B cell (primary cell): ENCODE results near the gene SMIM41. TPM values are rescaled to one million over a fixed set of nuclear protein-coding genes. Genes with fewer than 3 reads are reported as not detected.

Experiments
- ATAC-seq: fragments of 200-7000 bp; cut with Tn5 transposase; one replicate; pipeline ENCODE4 v1.10.0; 2021; ENCODE audit warnings: low read depth, mild to moderate bottlenecking, moderate number of reproducible peaks, moderate library complexity
- CTCF ChIA-PET: fragments of 350-600 bp; sonication (Branson Sonifier 250); formaldehyde crosslinking; loops from one replicate; lab custom pipeline; 2021; ENCODE audit warnings: antibody characterized with exemption, inconsistent platforms; lab: Charles Lee
- POLR2A ChIA-PET: fragments of 350-600 bp; sonication (Branson Sonifier 250); formaldehyde crosslinking; loops from one replicate; lab custom pipeline; 2021; ENCODE audit warnings: antibody characterized with exemption; lab: Charles Lee
- DNase-seq: peaks from one replicate; pipeline ENCODE4 v3.0.0; 2013
- H2AFZ ChIP-seq: 2 replicates; pipeline ENCODE4 v1.6.1; 2012; ENCODE audit warnings: mild to moderate bottlenecking, low read depth, low read length; ENCODE audit not compliant: insufficient read depth, poor library complexity, severe bottlenecking
- H3K27ac ChIP-seq, 2 donors: 1 replicate in 1 of 2; 2 replicates in 1 of 2; pipeline ENCODE4 v1.5.1; 2012 to 2013; ENCODE audit warnings: low read length in 2 of 2, mild to moderate bottlenecking in 2 of 2, moderate library complexity in 1 of 2
- H3K27me3 ChIP-seq, 4 experiments: fragments of 200-600 bp in 1 of 4; sonication (generic) in 1 of 4; replicated peaks in 1 of 4; 1 replicate in 2 of 4; 2 replicates in 2 of 4; pipeline versions ENCODE4 v1.6.1 to v1.7.0; 2013 to 2016; ENCODE audit warnings: low read length in 3 of 4, mild to moderate bottlenecking in 2 of 4, mixed read lengths in 1 of 4, moderate library complexity in 1 of 4; ENCODE audit not compliant: insufficient read depth in 4 of 4, control insufficient read depth in 3 of 4; ENCODE audit errors: control extremely low read depth in 1 of 4
- H3K36me3 ChIP-seq, 2 experiments: replicated peaks in 1 of 2; 1 replicate in 1 of 2; 2 replicates in 1 of 2; pipeline versions ENCODE4 v1.6.1 to v1.7.1; 2013; ENCODE audit warnings: low read length in 1 of 2; ENCODE audit not compliant: insufficient read depth in 2 of 2, control insufficient read depth in 1 of 2; ENCODE audit errors: control extremely low read depth in 1 of 2, extremely low read depth in 1 of 2
- H3K4me1 ChIP-seq, 2 donors: fragments of 200-600 bp in 1 of 2; sonication (generic) in 1 of 2; 1 replicate in 1 of 2; 2 replicates in 1 of 2; pipeline versions ENCODE4 v1.5.1 to v1.6.1; 2013 to 2017; ENCODE audit warnings: low read length in 2 of 2; ENCODE audit not compliant: control insufficient read depth in 2 of 2, insufficient read depth in 2 of 2
- H3K4me2 ChIP-seq: replicated peaks from 2 replicates; pipeline ENCODE3; 2012; ENCODE audit warnings: mild to moderate bottlenecking, low read depth, low read length; ENCODE audit not compliant: poor library complexity, severe bottlenecking
- H3K4me3 ChIP-seq, 5 experiments: fragments of 200-600 bp in 1 of 5; sonication (generic) in 1 of 5; 1 replicate in 3 of 5; 2 replicates in 2 of 5; pipeline versions ENCODE4 v1.5.1 to v1.7.0; 2011 to 2016; ENCODE audit warnings: low read length in 4 of 5, mild to moderate bottlenecking in 4 of 5, low read depth in 2 of 5, control low read depth in 1 of 5, moderate library complexity in 1 of 5; ENCODE audit not compliant: insufficient read depth in 1 of 5; ENCODE audit errors: control extremely low read depth in 1 of 5, extremely low read depth in 1 of 5
- H3K79me2 ChIP-seq: fragments of 200-600 bp; sonication (generic); one replicate; pipeline ENCODE4 v1.6.0; 2016; ENCODE audit warnings: low read length; ENCODE audit not compliant: control insufficient read depth, insufficient read depth
- H3K9ac ChIP-seq: fragments of 200-600 bp; sonication (generic); 2 replicates; pipeline ENCODE4 v1.6.1; 2017; ENCODE audit warnings: mild to moderate bottlenecking, low read length, moderate library complexity
- H3K9me3 ChIP-seq, 3 donors: one replicate each; pipeline versions ENCODE4 v1.6.1 to v1.7.1; 2013; ENCODE audit warnings: low read length in 2 of 3; ENCODE audit not compliant: control insufficient read depth in 2 of 3, insufficient read depth in 1 of 3; ENCODE audit errors: control extremely low read depth in 1 of 3
- H4K20me1 ChIP-seq: 2 replicates; pipeline ENCODE4 v1.6.0; 2012; ENCODE audit warnings: mild to moderate bottlenecking, low read length; ENCODE audit not compliant: insufficient read depth, control insufficient read depth, poor library complexity, severe bottlenecking
- H3K27ac Mint-ChIP-seq: one replicate; pipeline ENCODE4 v1.8.0; 2021; ENCODE audit warnings: mixed read lengths
- H3K27me3 Mint-ChIP-seq: one replicate; pipeline ENCODE4 v1.8.0; 2021; ENCODE audit warnings: mixed read lengths
- H3K4me1 Mint-ChIP-seq: one replicate; pipeline ENCODE4 v1.8.0; 2021; ENCODE audit warnings: mixed read lengths
- H3K4me3 Mint-ChIP-seq: one replicate; pipeline ENCODE4 v1.8.0; 2021; ENCODE audit warnings: mixed read lengths
- H3K9me3 Mint-ChIP-seq: one replicate; pipeline ENCODE4 v1.8.0; 2022; ENCODE audit warnings: mixed read lengths; ENCODE audit not compliant: insufficient read depth
- EZH2 ChIP-seq: IDR thresholded peaks from 2 replicates; pipeline ENCODE4 v1.6.1; 2012; ENCODE audit warnings: borderline replicate concordance, low read depth, mild to moderate bottlenecking, moderate library complexity, low read length; ENCODE audit not compliant: insufficient read depth, poor library complexity, severe bottlenecking
- WGBS: methylation state at CpG from one replicate; pipeline ENCODE4 v1.1.5; 2013; ENCODE audit warnings: missing lambda C conversion rate; ENCODE audit not compliant: insufficient coverage; 5-methylcytosine and 5-hydroxymethylcytosine counted together
- intact Hi-C: fragments of 100-400 bp; cut with micrococcal nuclease; formaldehyde crosslinking; loops from one replicate; pipeline ENCODE4 v1.10.0; 2022
- polyA plus RNA-seq: library from polyadenylated mRNA; depleted of rRNA; stranded (reverse); fragments of >200 nt; gene quantifications from 2 replicates; pipeline ENCODE4 v1.2.3, GENCODE V29; 2012
- total RNA-seq, 2 donors: library from RNA; stranded (reverse); fragments of 120-200 nt in 1 of 2; gene quantifications; 1 replicate in 1 of 2; 2 replicates in 1 of 2; pipeline versions ENCODE4 v1.2.3 to v1.2.4, GENCODE V29; 2013 to 2022
- TF ChIP-seq, protein P1 (sequence below): fragments of 200-600 bp; IDR thresholded peaks from one replicate; pipeline ENCODE4 v1.8.0; 2022; ENCODE audit warnings: antibody characterized with exemption, mild to moderate bottlenecking

Gene SMIM41
- total and polyA plus RNA-seq, 2 donors (not counting 1 experiment from before 2014, with no cell fraction given) = 0.12 TPM; not detected in 1

DNA sequence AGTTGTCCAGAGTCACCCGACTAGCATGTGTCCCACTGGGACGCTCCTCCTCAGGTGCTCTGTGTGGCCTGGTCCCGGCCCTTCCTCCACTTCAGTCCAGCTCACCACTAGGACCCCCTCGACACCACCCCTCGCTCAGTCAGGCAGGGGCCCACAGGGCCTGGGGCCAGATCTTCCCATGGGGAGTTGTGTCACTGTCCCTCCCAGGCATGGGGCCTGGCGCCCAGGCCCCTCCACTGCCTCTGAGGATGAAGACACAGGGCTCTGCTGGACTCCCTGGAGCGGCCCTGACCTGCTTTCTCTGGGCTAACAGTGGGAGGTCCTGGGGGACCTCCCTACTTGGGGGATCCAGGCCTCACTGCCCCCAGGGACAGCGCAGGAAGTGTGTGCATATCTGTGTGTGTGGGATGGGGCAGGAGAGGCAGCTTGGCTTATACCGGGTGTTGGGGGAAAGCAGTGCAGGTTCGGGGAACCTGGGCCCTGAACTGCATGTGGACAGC lies 68.5 kb downstream of the SMIM41 start:
- 66% methylated on average over 10 of the region's 10 CpGs for WGBS
- H3K4me3 ChIP-seq = no peak overlapping the region
- Mint-ChIP-seq H3K4me1 (peaks cover 7% of the 10 kb centered on the region), H3K4me3 (no peak overlapping the region), H3K27ac (no peak overlapping the region), H3K9me3 (no peaks in the 10 kb centered on the region), H3K27me3 (peaks cover 19% of the 10 kb centered on the region)
- H3K4me2 ChIP-seq = no peak overlapping the region
- peaks cover 0 to 13% (median 2%) of the 10 kb centered on the region in 4 experiments for H3K27me3 ChIP-seq
- H3K9me3 ChIP-seq = no peaks in the 10 kb centered on the region
- peaks cover 4 to 10% of the 10 kb centered on the region in 2 donors for H3K4me1 ChIP-seq
- ChIA-PET POLR2A (no interaction called here), CTCF (no interaction called here)
- H4K20me1 ChIP-seq = no peaks in the 10 kb centered on the region
- H3K9ac ChIP-seq = no peak overlapping the region
- ATAC-seq (no peak), DNase-seq (no peak)
- TF ChIP-seq EZH2 = no peak
- TF ChIP-seq, protein P1, sequence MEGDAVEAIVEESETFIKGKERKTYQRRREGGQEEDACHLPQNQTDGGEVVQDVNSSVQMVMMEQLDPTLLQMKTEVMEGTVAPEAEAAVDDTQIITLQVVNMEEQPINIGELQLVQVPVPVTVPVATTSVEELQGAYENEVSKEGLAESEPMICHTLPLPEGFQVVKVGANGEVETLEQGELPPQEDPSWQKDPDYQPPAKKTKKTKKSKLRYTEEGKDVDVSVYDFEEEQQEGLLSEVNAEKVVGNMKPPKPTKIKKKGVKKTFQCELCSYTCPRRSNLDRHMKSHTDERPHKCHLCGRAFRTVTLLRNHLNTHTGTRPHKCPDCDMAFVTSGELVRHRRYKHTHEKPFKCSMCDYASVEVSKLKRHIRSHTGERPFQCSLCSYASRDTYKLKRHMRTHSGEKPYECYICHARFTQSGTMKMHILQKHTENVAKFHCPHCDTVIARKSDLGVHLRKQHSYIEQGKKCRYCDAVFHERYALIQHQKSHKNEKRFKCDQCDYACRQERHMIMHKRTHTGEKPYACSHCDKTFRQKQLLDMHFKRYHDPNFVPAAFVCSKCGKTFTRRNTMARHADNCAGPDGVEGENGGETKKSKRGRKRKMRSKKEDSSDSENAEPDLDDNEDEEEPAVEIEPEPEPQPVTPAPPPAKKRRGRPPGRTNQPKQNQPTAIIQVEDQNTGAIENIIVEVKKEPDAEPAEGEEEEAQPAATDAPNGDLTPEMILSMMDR = no peak
- intact Hi-C loops = no loop called here
- no peaks in the 10 kb centered on the region for H3K36me3 ChIP-seq
- H3K79me2 ChIP-seq = no peaks in the 10 kb centered on the region
- no peak overlapping the region for H3K27ac ChIP-seq
- H2AFZ ChIP-seq = no peak overlapping the region

DNA sequence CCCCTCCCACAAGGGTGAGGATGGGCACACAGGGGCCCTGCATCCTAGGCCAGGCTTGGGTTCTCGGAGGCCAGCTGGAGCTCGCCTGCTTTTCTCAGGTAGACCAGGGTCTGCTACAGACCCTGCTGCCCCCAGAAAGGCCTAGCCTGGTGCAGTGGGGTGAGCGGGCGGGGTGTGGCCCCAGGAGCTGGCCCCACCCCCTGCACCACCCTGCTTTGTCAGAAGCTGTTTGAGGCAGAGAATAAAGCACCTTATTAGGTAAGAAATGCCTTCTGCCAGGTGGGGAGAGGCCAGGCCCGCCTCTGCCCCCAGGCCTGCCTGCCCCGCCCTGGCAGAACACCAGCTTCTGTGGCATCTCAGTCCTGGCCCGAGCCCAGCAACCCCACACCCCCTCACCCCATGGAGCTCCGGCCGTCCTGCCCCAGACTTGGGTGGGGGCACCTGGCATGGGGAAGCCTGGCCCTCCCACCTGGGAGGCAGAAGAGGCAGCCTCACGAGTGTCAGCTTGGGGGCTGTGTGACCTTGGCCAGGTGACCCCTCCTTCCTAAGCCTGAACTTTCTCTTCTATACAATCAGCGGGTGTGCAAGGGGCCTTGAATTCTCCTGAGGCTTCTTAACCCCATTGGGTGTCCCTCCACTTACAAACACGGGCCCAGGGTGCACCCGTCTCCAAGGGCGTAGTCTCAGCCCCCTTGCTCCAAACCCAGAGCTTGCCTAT lies 69.1 kb downstream of the SMIM41 start:
- peaks cover 24% of the 10 kb centered on the region for H3K27me3 Mint-ChIP-seq
- peaks cover 0 to 14% (median 2%) of the 10 kb centered on the region in 4 experiments for H3K27me3 ChIP-seq
- H3K36me3 ChIP-seq = no peaks in the 10 kb centered on the region
- no peak overlapping the region for H3K4me3 ChIP-seq
- no peak overlapping the region for H3K27ac ChIP-seq
- POLR2A ChIA-PET = no interaction called here
- no peak overlapping the region for H3K4me3 Mint-ChIP-seq
- peaks cover 4 to 10% of the 10 kb centered on the region in 2 donors for H3K4me1 ChIP-seq
- no peak overlapping the region for H3K4me2 ChIP-seq
- no peak overlapping the region for H2AFZ ChIP-seq
- 81% methylated on average over 14 of the region's 14 CpGs for WGBS
- ATAC-seq (no peak), DNase-seq (no peak)
- no peaks in the 10 kb centered on the region for H3K9me3 ChIP-seq
- no peak overlapping the region for H3K9ac ChIP-seq
- intact Hi-C loops = no loop called here
- no peak overlapping the region for H3K27ac Mint-ChIP-seq
- H3K79me2 ChIP-seq = no peaks in the 10 kb centered on the region
- H3K4me1 Mint-ChIP-seq = peaks cover 7% of the 10 kb centered on the region
- no peaks in the 10 kb centered on the region for H4K20me1 ChIP-seq
- TF ChIP-seq EZH2 = no peak
- TF ChIP-seq, protein P1 = no peak
- no peaks in the 10 kb centered on the region for H3K9me3 Mint-ChIP-seq
- CTCF ChIA-PET = no interaction called here
